ENCODE results near the gene KCNQ5.

The KCNQ5 gene

DNA sequence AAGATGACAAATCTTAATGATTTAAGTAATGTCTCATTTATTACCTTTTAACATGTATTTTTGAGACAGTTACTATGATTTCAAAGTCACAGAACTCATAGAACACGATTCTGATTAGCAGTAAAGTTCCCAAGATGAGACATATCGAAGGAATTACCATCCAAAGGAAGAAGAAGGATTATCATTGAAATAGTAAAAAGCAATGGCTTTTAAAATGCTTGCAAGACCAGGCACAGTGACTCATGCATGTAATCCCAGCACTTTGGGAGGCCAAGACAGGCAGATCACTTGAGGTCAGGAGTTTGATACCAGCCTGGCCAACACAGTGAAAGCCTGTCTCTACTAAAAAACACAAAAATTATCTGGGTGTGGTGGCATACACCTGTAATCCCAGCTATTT is 384.3 kb downstream of the KCNQ5 start:
- H3K9me3 ChIP-seq (ENCODE audit: severe bottlenecking), result no peaks in the 10 kb centered on the region
- TF ChIP-seq, protein P1, sequence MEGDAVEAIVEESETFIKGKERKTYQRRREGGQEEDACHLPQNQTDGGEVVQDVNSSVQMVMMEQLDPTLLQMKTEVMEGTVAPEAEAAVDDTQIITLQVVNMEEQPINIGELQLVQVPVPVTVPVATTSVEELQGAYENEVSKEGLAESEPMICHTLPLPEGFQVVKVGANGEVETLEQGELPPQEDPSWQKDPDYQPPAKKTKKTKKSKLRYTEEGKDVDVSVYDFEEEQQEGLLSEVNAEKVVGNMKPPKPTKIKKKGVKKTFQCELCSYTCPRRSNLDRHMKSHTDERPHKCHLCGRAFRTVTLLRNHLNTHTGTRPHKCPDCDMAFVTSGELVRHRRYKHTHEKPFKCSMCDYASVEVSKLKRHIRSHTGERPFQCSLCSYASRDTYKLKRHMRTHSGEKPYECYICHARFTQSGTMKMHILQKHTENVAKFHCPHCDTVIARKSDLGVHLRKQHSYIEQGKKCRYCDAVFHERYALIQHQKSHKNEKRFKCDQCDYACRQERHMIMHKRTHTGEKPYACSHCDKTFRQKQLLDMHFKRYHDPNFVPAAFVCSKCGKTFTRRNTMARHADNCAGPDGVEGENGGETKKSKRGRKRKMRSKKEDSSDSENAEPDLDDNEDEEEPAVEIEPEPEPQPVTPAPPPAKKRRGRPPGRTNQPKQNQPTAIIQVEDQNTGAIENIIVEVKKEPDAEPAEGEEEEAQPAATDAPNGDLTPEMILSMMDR (IDR thresholded peaks at IDR 0.05; ENCODE audit: low read depth, low read length), result no peak
- no peak for DNase-seq
- no peak overlapping the region for H3K27ac ChIP-seq
- no peaks in the 10 kb centered on the region for H3K27me3 ChIP-seq (ENCODE audit: insufficient read depth, low read depth, severe bottlenecking)
- no peak overlapping the region for H3K4me3 ChIP-seq (ENCODE audit: low read depth, low read length)
- peaks cover 14% of the 10 kb centered on the region for H3K36me3 ChIP-seq

DNA sequence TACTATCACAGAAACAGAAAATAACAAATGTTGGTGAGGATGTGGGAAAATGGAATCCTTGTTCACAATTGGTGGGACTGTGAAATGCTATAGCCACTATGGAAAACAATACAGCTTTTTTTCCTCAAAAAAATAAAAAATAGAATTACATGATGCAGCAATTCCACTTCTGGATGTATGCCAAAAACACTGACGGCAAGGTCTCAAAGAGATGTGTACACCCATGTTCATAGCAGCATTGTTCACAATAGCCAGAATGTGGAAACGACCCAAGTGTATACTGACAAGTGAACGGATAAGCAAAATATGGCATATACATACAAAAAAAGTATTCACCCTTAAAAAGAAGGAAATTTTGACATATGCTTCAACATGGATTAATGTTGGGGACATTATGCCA is 390.1 kb downstream of the KCNQ5 start:
- no peak overlapping the region for H3K27ac ChIP-seq
- no peak for DNase-seq
- H3K27me3 ChIP-seq (ENCODE audit: insufficient read depth, low read depth, severe bottlenecking), result no peaks in the 10 kb centered on the region
- TF ChIP-seq, protein P1 (IDR thresholded peaks at IDR 0.05; ENCODE audit: low read depth, low read length), result no peak
- no peaks in the 10 kb centered on the region for H3K9me3 ChIP-seq (ENCODE audit: severe bottlenecking)
- H3K36me3 ChIP-seq, result peaks cover 11% of the 10 kb centered on the region
- H3K4me3 ChIP-seq (ENCODE audit: low read depth, low read length), result no peak overlapping the region

DNA sequence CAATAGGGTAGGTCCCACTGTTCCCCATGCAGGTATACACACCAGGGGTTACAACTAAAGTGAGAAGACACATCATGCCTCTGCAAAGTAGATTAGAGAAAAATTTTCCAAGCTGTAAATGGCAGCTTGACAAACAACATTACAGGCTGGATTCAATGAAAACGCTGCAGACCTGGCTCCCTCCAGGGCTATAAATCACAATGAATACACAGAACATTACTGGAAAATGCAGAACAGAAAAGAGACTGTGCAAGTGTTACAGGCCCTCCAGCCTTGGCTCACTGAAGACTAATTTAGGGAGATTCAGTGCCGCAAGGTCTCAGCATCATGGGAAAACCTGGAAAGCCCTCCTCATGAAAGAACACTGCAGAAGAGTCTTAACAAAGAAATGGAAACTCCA is 395.6 kb downstream of the KCNQ5 start:
- Histone ChIP-seq H3K4me3 (ENCODE audit: low read depth, low read length) (no peak overlapping the region), H3K27me3 (ENCODE audit: insufficient read depth, low read depth, severe bottlenecking) (no peaks in the 10 kb centered on the region), H3K36me3 (no peaks in the 10 kb centered on the region), H3K9me3 (ENCODE audit: severe bottlenecking) (no peaks in the 10 kb centered on the region), H3K27ac (no peak overlapping the region)
- DNase-seq, result no peak
- TF ChIP-seq, protein P1 (IDR thresholded peaks at IDR 0.05; ENCODE audit: low read depth, low read length), result no peak

GRCh38 chr6:73024598-73024997 is 402.7 kb downstream of the KCNQ5 start:
- H3K4me3 ChIP-seq (ENCODE audit: low read depth, low read length), result no peak overlapping the region
- H3K27ac ChIP-seq, result no peak overlapping the region
- TF ChIP-seq, protein P1 (IDR thresholded peaks at IDR 0.05; ENCODE audit: low read depth, low read length), result no peak
- no peaks in the 10 kb centered on the region for H3K9me3 ChIP-seq (ENCODE audit: severe bottlenecking)
- DNase-seq, result no peak
- no peaks in the 10 kb centered on the region for H3K27me3 ChIP-seq (ENCODE audit: insufficient read depth, low read depth, severe bottlenecking)
- no peaks in the 10 kb centered on the region for H3K36me3 ChIP-seq

DNA sequence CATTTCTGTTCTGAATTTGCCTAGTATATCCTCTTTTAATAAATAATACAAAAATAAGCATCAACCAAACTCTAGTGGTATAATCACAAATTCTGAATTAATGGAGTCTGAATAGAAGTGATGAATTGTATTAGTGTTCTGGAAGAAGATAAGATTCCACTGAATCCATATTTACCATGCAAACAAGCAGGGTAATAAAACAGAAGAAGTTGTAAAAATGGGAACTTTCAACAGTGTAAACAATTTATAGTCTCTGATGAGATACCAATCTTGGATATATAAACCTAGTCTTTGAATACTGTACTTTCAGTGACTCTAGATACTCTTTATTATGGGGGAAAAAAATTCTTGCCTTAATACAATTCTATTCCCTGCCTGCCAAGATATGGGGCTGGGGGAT is 405.8 kb downstream of the KCNQ5 start:
- TF ChIP-seq, protein P1 (IDR thresholded peaks at IDR 0.05; ENCODE audit: low read depth, low read length), result no peak
- no peak for DNase-seq
- H3K36me3 ChIP-seq, result no peaks in the 10 kb centered on the region
- H3K9me3 ChIP-seq (ENCODE audit: severe bottlenecking), result no peaks in the 10 kb centered on the region
- no peaks in the 10 kb centered on the region for H3K27me3 ChIP-seq (ENCODE audit: insufficient read depth, low read depth, severe bottlenecking)
- H3K4me3 ChIP-seq (ENCODE audit: low read depth, low read length), result no peak overlapping the region
- no peak overlapping the region for H3K27ac ChIP-seq

DNA sequence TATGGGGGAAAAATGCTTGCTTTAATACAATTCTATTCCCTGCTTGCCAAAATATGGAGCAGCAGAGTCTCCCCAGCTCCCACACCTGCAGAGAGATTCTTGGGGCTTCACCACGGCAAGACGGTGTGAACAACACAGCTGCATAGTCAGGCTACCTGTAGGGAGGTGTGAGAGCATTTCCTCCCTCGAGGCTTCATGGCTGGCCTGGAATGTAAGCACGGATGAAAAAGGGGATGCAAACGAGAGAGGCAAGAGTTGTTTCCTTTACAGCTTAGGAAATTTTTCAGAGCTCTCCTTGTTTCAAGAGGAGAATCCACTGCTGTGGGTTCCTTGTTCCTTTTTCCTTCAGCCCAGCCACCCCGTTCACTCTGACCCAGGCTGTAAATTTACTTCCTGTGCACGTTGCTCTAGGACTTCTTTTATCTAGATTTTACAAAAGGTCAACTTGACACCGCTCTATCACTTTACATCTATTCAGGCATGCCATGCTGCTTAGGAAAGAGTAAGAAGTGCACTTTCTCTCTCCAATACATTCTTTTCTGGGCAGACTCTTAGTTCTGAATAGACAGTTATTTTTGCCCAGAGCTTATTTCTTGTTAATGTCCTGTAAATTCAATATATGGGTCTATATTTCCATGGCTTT is 406.4 kb downstream of the KCNQ5 start:
- no peak overlapping the region for H3K27ac ChIP-seq
- no peaks in the 10 kb centered on the region for H3K36me3 ChIP-seq
- no peaks in the 10 kb centered on the region for H3K9me3 ChIP-seq (ENCODE audit: severe bottlenecking)
- no peaks in the 10 kb centered on the region for H3K27me3 ChIP-seq (ENCODE audit: insufficient read depth, low read depth, severe bottlenecking)
- TF ChIP-seq, protein P1 (IDR thresholded peaks at IDR 0.05; ENCODE audit: low read depth, low read length), result no peak
- no peak overlapping the region for H3K4me3 ChIP-seq (ENCODE audit: low read depth, low read length)
- no peak for DNase-seq
